HUDEP-2 (cell line): ENCODE data around the gene HEATR5B.
"Not testable (repeated sequence)": the region's sequence is repeated elsewhere in the genome, so short reads cannot be mapped to it uniquely, and the experiment has no call there.

Source experiments
- DNase-seq, 76 experiments: peaks; one replicate each; lab custom pipeline; 2025; ENCODE audit not compliant: unreplicated experiment in 76 of 76; lab: John Stamatoyannopoulos, UW

HEATR5B gene

DNA sequence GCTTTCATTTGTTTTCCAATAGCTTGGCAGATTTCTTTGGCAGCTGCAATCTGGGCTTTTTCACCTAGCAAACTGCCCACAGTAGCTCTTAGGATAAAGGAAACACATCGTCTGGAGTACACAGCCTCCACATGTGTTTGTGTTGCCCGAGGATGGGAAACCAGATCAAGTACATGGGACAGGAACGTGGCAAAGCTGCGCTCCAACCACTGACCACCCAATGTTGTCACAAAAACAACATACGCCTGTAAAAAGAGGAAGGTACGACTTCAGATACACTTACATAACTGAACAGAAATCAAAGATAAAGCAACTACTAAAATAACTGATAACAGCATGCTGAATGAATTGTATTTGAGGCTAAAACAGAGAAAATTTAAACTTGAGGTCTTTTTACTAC is 15.5 kb downstream of the HEATR5B start:
- no peak for DNase-seq

- no peak for DNase-seq
Measured at GRCh38 chr2:37061776-37062175, 22.4 kb downstream of the HEATR5B start.

GRCh38 chr2:37061013-37061711 is 23.0 kb downstream of the HEATR5B start:
- no peak for DNase-seq

GRCh38 chr2:37060446-37060845 is 23.7 kb downstream of the HEATR5B start:
- no peak for DNase-seq

DNA sequence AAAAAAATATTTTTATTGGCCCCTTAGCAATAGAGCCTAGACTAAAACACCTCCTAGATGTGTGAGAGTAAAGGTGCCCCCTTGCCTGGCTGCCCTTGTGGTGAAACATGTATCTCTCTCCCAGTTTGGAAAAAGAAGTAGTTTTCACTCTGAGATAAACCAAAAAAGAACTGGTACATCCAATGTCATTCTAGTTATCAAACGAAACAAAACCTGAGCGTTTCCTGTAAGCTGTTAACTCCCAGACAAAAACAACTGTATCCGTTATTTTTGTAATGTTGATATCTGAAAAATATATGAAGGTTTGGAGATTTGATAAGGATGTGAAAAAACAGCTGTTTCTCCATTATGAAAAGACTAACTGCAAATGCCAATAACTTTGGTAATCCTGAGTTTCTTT is 24.3 kb downstream of the HEATR5B start:
- peak in 1 of 76 experiments; percentile 6 for DNase-seq

- no peak for DNase-seq
Measured at GRCh38 chr2:37052600-37053332, 31.4 kb downstream of the HEATR5B start.

DNA sequence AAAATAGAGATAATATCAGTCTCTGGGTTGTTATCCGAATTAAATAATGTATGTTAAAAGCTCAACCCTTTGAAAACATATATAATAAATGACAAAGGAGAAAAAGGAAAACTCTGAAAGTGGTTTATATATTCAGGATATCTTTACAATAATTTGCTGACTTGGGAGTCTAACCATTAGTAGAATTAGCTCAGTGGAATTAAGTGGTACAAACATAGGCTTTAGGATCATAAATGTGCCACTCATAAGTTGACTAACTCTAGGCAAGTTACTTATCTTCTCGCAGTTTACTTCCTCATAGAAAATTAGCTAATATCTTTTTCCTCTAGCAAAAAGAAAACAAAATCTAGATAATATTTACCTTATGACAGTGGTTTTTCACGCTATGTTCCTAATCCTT is 44.6 kb downstream of the HEATR5B start:
- no peak for DNase-seq

- DNase-seq, result no peak
Measured at GRCh38 chr2:37037771-37038170, 46.4 kb downstream of the HEATR5B start.

DNA sequence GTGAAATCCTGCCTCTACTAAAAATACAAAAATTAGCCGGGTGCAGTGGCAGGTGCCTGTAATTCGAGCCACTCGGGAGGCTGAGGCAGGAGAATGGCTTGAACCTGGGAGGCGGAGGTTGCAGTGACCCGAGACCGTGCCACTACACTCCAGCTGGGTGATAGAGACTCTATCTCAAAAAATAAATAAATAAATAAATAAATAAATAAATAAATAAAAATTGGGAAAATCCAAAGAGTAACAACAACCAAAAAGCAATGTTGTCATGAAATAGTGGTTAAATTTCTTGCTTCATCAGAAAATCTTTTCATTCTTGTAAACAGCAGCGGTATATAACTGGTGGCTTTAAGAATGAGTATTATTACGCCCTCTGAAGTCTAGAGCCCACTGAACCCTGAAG is 54.4 kb downstream of the HEATR5B start:
- no peak for DNase-seq

DNA sequence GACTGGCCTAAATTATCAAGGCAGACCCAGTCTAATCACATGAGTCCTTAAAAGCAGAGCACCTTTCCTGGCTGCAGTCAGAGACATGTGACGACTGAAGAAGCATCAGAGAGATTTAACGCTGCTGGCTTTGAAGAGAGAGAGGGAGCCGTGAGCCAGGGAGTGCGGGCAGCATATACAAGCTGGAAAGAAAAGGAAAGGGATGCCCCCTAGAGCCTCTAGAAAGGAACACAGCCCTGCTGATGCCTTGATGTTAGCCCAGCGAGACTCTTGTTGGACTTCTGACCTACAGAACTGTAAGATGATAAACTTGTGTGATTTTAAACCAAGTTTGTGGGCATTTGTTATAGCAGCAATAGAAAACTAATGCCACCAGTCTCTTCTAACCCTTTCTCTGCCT is 58.1 kb downstream of the HEATR5B start:
- DNase-seq, result peak in 7 of 76 experiments; percentile 0 to 9 (median 2)

- no peak for DNase-seq
Measured at GRCh38 chr2:37020887-37021796, 63.0 kb downstream of the HEATR5B start.

- DNase-seq, result no peak
Measured at GRCh38 chr2:37020212-37020886, 63.8 kb downstream of the HEATR5B start.

GRCh38 chr2:37013315-37013641 is 70.9 kb downstream of the HEATR5B start:
- no peak for DNase-seq

GRCh38 chr2:37011130-37011529 is 73.0 kb downstream of the HEATR5B start:
- DNase-seq, result no peak

DNA sequence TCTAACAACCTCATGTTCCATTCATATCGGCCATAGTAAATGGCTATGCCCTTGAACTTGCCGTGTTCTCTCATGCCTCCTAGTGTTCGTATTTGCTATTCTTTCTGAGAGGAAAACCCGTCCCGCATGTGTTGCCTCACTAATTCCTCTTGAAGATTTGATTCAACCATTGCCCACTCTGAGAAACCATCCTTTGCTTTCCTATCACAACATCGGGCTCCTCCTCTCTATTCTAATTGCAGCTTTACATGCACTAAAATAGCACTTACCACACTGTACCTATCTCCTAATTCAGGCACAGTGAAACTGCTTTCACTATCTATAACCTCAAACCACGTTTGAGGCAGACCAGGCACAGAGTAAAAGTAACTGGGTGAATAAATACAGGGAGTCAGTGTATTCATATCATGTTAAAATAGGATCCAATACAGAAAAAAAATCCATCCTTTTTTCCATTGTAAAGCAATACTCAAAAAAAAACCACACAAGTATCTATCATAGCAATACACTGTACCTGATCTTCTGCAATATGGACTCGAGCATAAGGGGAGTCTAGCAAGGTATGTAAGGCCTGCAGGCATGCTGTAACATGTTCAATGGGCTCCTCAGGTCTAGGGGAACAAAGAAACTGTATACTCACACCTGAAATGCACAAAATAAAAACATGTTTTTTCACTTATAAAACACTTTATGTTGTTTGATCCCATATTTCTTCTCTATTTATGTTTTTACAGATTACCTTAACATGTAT is 78.9 kb downstream of the HEATR5B start:
- peak in 1 of 76 experiments; percentile 0 for DNase-seq

- DNase-seq, result no peak
Measured at GRCh38 chr2:37000988-37001556, 83.1 kb downstream of the HEATR5B start.

- no peak for DNase-seq
Measured at GRCh38 chr2:37000318-37000717, 83.9 kb downstream of the HEATR5B start.

GRCh38 chr2:36999416-36999815 is 84.8 kb downstream of the HEATR5B start:
- DNase-seq, result not testable (repeated sequence)

GRCh38 chr2:36993841-36994620 is 90.1 kb downstream of the HEATR5B start:
- DNase-seq, result no peak
